ENCODE measurements around the gene SRRM4.
"Not testable (repeated sequence)": the region's sequence is repeated elsewhere in the genome, so short reads cannot be mapped to it uniquely, and the experiment has no call there.

Gene SRRM4

DNA sequence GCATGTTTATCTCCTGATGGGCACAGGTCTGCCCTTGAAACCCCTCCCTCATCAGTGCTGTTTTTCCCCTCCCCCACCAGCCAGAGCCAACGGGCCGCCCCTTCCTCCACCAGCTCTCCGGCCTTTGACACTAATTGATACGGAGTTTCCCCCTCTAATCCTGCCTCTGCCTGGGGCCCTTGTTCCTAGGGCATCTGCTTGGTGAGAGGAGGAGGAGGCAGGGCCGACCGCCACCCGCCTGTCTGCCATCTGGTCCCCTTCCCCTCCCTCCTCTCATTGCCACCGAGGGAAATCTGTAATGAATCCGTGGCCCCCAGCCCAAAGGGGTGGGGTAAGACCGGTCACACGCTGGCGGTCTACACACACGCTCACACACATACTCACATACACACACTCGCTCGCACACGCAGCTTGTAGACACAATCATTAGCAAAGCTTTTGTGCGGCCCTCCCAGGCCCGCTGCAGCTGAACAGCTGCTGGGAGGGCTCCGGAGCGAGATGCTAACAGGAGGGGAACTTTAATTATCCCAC lies 27.4 kb downstream of the SRRM4 start:
- no peak for DNase-seq (ENCODE audit: extremely low read depth in 1 of 2, low read depth in 1 of 2)

DNA sequence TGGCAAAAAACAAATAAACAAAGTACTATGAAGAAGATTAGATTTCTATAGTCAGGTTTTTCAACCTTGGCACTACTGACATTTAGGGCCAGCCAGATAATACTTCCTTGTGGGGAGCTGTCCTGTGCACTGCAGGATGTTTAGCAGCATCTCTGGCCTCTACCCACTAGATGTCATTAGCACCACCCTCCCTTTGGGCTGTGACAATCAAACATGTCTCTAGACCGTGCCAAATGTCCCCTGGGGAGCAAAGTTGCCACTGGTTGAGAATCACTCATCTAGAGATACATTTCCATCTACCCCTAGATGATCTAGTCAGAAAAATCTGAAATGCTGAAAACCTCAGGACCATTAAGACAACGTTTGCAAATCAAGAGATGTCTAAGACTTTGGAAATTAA lies 29.9 kb downstream of the SRRM4 start:
- no peak for DNase-seq (ENCODE audit: extremely low read depth in 1 of 2, low read depth in 1 of 2)

DNA sequence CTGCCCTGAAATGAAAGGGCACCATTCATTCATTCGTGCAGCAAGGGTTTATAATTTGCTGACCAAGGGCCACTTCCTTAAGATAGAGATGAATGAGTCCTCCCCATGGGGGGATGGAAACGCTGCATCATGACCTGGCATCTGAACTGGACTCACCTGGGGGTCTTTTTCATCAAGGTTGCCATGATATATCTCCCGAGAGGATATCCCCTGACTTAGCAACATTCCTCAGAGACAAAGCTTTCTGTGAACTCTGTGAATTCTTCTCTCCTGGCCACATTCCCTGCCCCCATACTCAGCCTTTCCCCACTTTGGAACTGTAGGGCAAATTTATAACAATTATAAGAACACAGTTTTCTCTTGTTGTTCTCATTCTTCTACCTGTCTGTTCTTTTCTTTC lies 30.8 kb downstream of the SRRM4 start:
- DNase-seq (ENCODE audit: extremely low read depth in 1 of 2, low read depth in 1 of 2) = no peak

DNA sequence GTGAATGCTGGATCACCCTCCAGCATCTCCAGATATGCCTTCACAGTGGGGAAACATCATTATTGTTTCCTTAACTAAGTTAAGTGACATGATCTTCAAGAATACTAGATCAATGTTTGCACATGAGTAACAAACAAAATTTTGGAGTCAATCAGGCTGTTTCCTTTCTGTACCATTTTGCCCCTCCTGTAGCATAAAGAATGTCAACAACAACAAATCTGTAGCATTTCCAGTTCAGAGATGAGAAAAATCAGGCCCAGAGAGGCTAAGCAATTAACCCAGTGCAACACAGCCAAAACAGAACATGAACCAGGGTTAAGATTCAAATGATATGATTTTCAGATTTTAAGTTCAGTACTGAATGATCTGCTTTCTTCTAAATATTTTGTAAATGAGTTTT lies 31.7 kb downstream of the SRRM4 start:
- DNase-seq (ENCODE audit: extremely low read depth in 1 of 2, low read depth in 1 of 2) = no peak

DNA sequence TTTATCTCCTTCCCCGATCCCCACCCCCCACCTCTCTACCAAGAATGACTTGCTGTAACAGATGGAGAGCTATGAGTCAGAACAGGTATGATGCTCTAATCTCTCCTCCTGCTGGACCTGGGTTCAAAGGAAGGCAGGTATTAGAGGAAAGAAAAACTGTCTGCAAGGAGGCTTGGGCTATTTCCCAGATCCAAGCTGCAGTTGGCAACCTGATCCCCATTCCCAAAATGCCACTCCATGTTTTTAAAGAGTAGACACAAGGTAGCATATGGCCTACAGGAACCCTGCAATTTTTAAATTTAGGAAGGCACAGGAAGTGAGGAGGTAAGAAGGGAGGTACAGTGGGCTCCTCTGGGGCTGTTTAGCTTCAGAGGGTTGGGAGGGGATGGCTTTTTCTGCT lies 33.0 kb downstream of the SRRM4 start:
- no peak for DNase-seq (ENCODE audit: extremely low read depth in 1 of 2, low read depth in 1 of 2)

DNA sequence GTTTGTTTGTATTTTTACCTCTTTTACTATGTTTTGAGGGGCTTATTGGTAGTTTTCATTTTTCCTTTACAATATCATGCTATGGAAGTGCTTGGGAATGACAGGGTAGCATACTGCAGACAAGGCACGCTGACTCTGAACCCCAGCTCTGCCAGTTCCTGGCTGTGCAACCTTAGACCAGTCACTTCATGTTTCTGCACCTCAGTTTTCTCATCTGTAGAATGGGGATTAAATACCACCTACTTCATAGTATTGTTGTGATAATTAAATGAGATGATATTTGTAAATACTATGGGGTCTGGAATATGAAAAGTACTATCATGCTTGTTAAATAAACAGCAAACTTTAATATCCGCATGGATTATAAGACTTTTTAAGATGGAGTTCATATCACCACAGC lies 35.4 kb downstream of the SRRM4 start:
- DNase-seq (ENCODE audit: extremely low read depth in 1 of 2, low read depth in 1 of 2) = no peak

DNA sequence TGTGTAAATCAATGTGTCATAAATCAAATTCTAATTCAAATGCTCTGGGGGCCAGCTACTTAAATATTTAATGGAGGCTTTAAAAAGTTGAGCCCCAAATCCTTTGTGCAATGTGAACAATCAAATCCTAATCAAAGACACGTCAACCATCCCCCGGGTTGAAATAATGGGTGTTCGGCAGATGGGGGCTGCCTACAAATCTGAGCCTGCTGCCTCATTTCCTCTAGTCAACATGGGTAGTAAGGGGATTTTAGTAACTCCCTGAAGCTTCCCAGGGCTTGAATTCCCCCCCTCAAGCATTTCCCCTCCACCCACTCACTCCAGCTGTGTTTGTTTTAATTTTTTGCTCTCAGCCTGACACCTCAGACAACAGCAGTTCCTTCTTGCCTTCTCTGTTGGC lies 37.8 kb downstream of the SRRM4 start:
- no peak for DNase-seq (ENCODE audit: extremely low read depth in 1 of 2, low read depth in 1 of 2)

DNA sequence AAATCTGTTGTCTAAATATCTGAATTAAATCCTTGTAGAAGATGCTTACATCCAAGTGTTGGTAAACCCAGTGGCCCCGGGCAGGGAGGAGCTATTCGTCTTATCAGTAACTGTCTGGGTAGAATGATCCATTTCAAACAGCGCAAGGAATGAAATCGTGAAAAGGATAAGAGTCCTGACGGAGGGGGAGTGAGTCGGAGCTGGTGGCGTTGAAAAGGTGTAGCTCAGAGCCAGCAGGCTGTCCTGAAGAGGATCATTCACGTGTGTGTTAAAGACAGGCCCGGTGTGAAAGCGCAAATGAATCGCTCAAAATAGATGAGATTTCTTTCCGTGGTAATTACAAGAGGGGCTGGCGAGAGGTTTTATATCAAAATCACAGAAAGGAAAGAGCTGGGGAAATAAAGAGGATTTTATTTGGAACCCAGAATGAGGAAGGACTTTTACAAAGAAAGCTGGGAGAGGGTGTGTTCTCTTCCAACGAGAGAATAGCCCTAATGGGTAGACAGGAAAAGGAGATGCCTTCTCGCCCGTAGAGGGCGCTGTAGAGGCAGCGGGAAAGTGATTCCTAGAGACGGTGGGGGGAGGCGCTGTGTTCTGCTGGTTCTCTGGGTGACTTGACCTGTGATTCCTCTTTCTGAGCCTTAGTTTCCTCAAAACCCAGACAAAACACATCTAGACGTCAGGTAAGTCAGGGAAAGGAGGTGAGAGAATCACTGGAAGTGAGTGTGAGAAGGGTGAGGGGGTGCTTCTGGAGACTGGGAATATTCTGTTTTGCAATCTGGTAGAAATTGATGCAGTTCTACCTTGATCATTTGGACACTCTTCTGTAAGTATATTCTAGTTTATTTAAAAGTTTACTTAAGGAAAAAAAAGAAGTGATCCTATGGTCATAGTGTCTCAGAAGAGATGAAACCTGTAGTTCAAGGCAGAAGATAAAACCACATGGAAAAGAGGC lies 39.3 kb downstream of the SRRM4 start:
- no peak for DNase-seq (ENCODE audit: extremely low read depth in 1 of 2, low read depth in 1 of 2)

DNA sequence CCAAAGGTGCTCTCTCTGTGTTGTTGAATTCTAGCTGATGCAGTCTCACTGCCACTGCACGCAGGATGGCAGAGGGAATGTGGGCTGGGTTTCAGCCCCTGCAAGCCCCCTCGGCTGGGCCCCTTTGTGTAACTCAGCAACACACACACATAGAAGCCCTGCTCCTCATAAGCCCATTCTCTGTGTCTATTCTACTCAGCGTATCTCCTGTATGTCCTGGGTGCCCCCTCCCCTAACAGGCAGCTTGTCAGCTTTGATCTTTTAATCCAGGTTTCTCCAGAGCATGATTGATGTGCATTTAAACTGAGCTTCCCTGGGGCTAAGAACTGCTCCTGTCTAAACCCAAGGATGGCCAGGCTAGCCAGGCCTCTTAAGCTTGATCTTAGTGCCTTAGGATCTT lies 43.0 kb downstream of the SRRM4 start:
- DNase-seq (ENCODE audit: extremely low read depth in 1 of 2, low read depth in 1 of 2) = no peak

DNA sequence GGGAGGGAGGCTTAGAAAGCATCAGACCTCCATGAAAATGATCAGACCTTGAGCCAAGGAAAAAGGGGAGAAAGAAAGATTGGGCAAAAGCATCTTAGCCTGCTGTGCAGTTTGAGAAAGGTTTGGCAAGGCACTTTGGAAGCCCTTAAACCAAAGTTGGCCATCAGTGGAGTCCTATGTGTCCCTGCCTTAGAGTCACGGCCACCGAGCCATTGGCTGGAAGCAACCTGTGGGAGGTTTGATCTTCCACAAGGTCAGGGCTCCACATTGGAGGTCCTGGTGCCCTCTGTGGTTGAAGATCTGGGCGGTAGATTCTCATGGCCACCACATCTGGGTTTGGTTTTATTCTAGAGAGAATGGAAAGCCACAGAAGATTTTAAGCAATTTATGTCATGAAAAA lies 44.4 kb downstream of the SRRM4 start:
- DNase-seq (ENCODE audit: extremely low read depth in 1 of 2, low read depth in 1 of 2) = no peak

DNA sequence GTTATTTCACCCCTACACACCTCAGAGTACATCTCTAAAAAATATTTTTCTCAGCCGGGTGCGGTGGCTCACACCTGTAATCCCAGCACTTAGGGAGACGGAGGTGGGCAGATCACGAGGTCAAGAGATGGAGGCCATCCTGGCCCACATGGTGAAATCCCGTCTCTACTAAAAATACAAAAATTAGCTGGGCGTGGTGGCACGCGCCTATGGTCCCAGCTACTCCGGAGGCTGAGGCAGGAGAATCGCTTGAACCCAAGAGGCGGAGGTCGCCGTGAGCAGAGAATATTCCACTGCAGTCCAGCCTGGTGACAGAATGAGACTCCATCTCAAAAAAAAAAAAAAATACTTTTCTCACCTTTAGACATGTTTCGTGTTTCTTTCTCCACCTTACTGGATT lies 52.0 kb downstream of the SRRM4 start:
- DNase-seq (ENCODE audit: extremely low read depth in 1 of 2, low read depth in 1 of 2) = not testable (repeated sequence)

DNA sequence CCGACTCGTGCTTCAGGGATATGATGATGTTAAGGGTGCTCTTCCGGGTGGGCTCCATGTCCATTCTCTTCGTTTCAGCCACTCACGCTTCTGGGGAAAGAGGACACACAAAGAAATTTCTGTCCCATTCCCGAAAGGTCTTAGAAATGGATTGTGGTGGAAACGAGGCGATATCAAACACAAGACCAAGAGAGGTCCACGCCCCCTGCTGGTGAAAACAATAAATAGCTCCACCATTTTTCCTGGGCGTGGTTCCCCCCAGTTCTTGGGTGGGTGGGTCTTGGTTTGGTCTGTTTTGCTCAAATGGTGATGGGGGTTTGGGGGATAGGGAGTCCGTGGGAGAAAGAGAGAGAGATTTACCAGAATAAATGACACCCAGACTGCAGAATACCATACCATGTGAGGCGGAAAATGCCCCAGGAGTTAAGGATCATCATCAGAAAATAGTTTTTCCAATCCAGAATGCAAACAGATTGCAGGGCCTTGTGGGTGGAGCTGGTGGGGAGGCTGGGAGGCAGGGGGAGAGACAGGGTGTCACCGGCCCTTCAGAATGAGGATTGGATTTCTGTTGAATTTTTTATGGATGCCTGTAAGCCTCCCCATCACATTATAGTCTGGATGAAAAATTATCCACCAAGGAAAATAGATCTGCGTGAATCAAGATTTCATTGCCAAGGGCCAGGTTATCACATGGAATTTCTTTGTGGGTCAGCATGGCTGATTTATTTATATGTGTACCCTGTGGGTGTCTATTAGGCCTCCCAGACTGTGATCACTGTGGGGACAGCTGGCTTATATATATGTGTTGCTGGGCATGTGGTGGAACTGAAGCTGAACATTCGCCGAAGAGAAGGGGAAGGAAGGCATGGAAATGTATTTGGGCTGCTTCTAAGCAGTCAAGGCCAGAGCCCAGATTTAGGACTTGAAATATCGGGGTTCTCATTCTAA lies 55.8 kb downstream of the SRRM4 start:
- DNase-seq (ENCODE audit: extremely low read depth in 1 of 2, low read depth in 1 of 2) = no peak

DNA sequence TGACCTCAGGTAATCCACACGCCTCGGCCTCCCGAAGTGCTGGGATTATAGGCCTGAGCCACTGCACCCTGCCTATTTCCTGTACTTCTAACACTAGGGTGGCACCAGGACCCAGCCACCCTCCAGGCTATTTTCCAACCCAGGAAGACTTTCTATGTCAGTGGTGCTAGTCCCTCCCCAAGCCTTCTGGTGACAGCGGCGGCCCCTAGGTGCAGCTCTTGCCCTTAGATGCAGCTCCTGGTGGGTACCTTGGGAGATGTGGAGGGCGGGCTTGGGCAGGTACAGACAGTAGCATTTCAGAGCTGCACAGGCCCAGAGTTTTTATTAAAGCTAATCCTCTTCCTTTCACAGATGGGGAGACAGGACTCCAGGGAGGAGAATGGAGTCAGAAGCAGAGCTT lies 62.8 kb downstream of the SRRM4 start:
- DNase-seq (ENCODE audit: extremely low read depth in 1 of 2, low read depth in 1 of 2) = no peak

DNA sequence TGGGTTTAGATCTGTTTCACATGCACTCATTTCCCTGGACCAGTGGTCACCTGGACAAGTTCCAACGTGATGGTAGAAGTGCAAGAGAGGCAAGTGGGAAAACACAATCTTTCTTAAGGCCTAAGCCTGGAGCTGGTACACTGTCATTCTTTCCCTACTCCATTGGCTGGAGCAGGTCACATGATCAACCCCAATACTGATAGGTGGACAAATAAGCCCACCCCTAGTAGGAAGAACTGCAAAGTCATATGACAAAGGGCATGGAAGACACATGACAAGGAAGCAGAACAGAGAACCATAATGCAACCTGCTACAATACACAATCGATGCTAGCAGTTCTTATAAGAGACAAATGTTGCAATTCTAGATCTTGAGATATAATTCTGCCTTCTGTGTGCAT lies 66.3 kb downstream of the SRRM4 start:
- DNase-seq (ENCODE audit: extremely low read depth in 1 of 2, low read depth in 1 of 2) = no peak

DNA sequence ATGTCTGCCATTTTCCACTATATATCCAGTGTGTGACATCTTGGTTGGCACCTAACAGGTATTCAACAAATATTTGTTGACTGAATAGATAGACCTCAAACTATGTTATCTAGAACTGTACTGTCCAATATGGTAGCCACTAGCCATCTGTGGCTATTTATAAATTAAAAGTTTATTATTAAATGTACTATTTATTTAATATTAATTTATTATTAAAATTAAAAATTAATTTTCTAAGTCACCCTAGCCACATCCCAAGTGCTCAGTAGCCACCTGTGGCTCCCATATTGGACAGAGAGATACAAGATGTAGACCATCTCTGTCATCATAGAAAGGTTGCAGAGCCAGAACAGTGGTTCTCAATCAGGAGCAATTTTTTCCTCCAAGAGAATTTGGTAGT lies 69.3 kb downstream of the SRRM4 start:
- no peak for DNase-seq (ENCODE audit: extremely low read depth in 1 of 2, low read depth in 1 of 2)

DNA sequence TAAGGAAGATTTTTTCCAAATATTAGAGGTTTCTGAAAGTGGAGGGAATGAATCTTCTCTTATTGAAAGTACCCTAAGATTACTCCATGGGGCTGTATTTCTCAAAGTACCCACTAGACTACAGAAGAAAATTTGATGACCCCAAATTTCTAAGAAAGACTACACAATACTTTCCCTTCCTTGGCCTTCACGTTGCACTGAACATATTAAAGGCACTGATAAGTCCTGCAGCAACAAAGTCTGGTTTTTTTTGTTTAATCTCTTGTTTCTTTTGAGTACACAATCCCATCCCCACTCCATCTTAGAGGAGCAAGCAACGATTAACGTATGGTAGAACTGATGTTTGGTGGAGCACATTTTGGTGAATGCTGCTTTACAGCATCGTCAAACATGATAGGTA lies 70.1 kb downstream of the SRRM4 start:
- DNase-seq (ENCODE audit: extremely low read depth in 1 of 2, low read depth in 1 of 2) = no peak

DNA sequence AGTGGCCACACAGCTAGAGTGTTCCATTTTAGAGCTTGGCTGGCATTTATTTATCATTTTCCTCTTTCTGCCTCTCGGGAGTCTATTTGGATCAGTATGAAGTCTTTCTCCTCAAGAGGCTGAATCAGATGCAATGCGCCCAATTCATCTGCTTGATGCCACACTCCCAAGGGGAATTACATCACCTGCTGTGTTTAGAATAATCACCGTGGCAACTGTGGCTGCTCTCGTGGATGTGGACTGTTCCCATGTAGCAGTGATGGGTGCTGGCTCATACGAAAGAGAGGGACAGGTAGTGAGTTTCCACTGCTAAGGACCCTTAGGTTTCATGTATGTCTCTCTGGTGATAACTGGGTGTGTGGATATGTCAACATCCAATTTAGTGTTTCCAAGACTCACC lies 70.7 kb downstream of the SRRM4 start:
- DNase-seq (ENCODE audit: extremely low read depth in 1 of 2, low read depth in 1 of 2) = no peak

DNA sequence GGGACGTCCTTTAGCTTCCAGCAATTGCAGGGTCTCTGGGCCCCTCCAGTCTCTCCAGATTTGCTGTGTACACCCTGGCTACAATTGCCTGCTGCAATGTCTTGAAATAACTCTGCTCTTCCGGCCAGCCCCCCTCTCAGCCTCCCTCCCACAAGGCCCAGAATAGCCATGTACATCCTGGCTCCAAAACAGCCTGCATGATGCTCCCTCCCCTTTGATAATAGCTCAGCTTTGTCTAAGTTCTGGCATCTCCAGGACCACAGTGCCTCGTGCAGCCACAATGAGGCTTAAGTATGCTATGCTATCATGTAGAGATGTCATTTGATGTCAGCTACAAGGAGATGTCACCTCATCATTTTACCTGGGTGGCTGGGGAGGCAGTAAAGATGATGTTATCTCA lies 74.6 kb downstream of the SRRM4 start:
- no peak for DNase-seq (ENCODE audit: extremely low read depth in 1 of 2, low read depth in 1 of 2)

DNA sequence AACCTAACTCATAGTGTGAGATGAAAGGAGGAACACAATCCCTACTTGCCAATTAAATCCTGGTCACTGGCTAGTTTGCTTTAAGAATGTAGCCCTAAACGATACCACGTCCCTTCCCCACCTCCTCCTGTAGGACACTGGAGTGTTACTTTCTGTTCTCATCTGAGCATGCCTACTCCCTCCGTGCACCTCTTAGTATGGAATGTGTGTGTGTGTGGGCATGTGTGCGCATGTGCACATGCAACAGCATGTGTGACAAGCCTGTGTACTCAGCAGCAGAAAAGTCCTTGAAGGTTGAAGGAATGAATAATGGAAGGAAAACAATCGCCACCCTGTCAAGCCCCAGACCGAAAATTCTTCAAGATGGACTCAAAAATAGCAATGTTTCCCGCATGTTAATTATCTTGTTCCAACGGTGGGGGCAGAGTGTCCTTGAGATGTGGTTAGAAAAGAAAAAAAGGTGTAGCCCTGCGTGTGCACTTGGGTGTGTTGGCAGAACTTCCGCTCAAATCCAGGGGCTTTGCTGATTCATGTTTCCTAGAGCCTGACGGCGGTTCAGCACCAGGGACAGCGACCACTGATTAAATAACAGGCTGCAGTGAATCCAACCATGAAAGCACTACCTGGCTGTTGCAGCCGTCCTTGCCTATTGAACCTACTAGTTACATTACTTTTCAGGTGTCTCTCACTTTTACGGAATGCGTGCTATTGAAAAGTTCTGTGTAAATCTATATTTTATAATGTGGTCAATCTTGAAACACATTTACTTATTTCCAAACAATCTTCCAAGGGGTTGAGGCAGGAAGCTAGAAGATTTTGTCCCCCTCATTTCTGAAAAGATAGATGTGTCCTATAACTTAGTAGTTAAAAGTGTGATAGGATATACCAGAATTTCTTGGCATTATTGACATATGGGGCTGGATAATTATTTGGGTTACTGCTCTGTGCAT lies 79.8 kb downstream of the SRRM4 start:
- DNase-seq (ENCODE audit: extremely low read depth in 1 of 2, low read depth in 1 of 2) = peak in 1 of 2 donors; percentile 1

DNA sequence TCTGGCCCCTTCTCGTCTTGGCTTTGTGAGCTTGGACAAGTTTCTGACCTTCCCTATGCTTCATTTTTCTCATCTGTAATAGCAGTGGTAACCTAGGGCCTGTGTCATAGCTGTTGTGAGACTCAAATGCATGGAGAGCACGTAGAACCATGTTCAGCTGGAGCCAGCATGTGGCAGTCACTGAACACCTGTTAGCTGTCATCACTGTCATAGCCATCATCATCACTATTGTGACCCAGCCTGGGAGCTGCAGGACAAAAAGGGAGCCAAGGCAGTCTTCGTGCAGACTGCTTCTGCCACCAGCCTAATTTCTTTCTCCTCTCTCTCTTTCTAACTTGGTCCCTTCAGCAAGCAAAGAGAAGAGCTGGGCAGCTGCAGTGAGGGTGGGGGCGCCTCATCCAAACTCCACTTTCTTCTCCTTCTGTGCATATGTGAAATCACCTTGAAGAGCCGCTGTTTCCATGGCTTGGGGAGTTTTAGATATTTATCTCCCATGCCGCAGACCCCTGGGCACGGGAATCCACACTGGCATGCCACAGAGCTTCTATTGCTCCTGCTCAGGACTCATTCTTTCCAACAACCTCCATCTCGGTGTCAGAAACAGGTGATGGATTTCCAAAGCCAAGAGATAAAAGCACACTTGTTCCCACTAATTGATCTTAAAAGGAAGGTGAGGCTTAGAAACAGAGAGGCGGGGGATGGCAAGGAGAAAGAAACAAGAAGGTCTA lies 87.0 kb downstream of the SRRM4 start:
- DNase-seq (ENCODE audit: extremely low read depth in 1 of 2, low read depth in 1 of 2) = no peak

Measured in activated CD8-positive, alpha-beta memory T cell treated with anti-CD3 and anti-CD28 coated beads for 1 hour (primary cell).